ENCODE results near the gene FAM222B.

DNA sequence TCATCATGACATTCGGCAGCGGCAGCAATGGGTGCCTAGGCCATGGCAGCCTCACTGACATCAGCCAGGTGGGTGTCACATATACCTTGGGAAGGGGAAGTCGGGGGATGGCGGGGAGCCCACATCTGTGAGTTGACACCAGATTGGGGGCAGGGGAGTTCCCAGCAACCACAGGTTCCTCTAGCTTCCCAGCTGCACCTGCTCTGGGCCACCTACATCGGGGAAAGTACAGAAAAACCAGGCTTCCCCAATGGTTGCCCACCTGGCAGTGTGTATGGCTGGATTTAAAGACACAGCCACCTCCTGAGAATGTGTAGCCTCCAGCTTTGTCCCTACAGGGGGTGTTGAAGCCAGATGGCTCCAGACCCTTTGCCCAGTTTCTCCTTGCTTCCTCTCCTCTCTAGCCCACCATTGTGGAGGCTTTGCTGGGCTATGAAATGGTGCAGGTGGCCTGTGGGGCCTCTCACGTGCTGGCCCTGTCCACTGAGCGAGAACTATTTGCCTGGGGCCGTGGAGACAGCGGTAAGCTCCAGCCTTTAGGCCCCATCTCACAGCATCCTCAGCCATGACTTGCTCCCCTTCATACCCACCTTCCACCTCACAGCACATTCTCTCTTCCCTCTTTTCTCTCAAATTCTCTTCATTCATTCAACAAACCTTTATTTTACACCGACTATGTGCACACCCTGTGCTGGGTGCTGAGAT lies 103.8 kb downstream of the FAM222B start:
- TF ChIP-seq, protein P1, sequence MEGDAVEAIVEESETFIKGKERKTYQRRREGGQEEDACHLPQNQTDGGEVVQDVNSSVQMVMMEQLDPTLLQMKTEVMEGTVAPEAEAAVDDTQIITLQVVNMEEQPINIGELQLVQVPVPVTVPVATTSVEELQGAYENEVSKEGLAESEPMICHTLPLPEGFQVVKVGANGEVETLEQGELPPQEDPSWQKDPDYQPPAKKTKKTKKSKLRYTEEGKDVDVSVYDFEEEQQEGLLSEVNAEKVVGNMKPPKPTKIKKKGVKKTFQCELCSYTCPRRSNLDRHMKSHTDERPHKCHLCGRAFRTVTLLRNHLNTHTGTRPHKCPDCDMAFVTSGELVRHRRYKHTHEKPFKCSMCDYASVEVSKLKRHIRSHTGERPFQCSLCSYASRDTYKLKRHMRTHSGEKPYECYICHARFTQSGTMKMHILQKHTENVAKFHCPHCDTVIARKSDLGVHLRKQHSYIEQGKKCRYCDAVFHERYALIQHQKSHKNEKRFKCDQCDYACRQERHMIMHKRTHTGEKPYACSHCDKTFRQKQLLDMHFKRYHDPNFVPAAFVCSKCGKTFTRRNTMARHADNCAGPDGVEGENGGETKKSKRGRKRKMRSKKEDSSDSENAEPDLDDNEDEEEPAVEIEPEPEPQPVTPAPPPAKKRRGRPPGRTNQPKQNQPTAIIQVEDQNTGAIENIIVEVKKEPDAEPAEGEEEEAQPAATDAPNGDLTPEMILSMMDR (IDR thresholded peaks at IDR 0.05): no peak
- no peak for TF ChIP-seq POLR2A (IDR thresholded peaks at IDR 0.05)
